Measurements from ENCODE around the gene CARNS1. TPM values are rescaled to one million over a fixed set of nuclear protein-coding genes. Genes with fewer than 3 reads are reported as not detected.
"Not testable (repeated sequence)": the region's sequence is repeated elsewhere in the genome, so short reads cannot be mapped to it uniquely, and the experiment has no call there.

Gene CARNS1
- total RNA-seq, 1 donor from 2014 or later = 78.4 TPM

DNA sequence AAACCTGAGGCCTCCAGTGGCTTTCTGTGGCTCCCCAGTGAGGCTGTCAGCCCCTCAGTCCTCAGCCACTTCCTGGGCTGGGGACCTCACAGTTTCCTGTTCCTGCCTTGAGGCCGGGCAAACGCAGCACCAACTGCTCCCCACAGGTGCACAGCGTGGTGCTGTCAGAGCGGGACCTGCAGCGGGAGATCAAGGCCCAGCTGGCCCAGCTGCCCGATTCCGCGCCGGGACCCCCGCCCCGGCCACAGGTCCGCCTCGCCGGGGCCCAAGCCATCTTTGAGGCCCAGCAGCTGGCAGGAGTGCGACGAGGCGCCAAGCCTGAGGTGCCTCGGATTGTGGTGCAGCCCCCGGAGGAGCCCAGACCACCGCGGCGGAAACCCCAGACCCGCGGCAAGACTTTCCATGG, 6.2 kb upstream of the CARNS1 start:
- DNase-seq (ENCODE audit: low spot score) = no peak

DNA sequence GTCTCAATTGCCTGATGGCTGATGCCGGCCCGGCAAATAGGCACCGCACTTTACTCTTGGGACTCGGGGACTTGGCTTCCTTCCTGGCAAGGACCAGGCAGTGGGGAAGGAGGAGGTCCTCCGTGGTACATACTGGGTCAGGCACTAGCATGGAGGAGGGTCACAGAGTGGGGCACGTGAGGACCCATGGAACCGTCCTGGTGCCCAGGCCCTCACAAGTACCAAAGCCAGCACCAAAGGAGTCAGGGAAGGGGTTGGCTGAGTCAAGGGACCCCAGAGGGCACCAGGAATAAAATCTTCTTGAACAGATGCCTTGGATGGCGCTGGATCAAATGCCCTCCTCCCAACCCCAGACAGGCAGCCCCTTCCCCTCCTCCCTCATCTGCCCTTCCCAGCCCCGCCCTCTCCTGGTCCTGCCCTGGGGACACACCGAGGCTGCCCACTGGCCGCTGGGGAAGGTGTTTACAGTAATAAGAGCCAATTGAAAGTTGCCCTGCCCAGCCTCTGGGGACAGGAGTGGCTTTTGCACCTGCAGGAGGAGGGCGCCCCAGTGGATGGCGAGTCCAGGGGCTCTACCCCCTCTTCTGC, 5.6 kb upstream of the CARNS1 start:
- no peak for DNase-seq (ENCODE audit: low spot score)

DNA sequence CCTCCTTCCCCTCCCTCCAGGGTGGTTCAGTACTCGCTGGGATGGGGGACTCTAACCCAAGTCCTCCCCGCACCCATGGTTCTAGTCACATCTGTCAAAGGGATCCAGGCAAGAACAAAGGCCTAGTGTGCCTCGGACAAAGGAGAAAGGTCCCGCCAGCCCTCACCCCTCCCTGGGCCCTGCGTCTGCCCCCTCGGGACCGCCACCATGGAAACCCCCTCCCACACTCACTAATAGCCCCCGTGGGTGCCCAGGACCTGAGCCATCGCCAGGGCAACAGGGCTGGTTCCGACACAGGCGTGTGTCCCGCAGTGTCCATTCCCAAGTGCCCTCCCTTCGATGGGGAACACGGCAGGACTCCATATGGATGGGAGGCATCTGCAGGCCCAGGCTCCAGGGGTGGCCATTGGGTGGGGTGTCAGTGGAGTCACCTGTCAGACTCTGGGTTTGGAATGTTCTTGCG, 5.1 kb upstream of the CARNS1 start:
- DNase-seq (ENCODE audit: low spot score) = no peak

DNA sequence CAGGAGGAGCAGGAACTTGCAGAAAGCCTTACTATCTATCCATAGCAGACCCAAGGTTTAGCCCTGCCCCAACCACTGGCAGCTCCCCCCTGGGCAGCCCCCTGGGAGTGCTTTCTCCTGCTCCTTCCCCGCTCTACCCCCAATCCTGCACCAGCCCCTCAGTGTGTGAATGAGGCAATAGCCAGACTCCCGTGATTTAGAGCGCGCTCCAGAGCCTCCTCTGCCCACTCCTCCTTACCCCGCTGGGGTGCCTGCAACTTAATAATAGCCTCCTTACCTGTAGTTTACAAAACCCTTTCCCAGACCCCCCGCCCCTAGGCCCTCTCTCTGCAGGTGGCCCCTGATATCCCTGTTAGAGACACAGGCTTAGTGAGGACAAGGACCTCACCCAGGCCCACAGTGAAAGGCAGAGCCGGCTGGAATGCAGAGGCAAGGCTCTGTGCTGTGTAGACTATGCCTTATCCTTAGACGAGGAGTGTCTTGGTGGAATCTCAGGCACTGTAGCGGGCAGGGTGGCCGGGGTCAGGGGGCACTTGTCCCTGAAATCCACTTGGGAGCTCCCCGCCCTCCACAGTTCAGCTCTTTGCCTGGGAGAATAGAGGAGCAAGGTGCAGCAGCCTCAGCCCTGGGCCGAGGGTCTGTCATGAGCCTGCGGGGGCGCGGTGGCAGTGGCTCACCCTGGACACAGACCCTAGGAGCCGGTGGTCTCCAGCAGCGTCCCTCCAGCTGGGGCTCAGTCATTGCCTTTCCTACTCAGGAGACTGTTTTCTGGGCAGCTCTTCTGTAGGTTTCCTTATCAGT, 4.3 kb upstream of the CARNS1 start:
- no peak for DNase-seq (ENCODE audit: low spot score)

GRCh38 chr11:67411785-67412152, 3.7 kb upstream of the CARNS1 start:
- no peak for DNase-seq (ENCODE audit: low spot score)

DNA sequence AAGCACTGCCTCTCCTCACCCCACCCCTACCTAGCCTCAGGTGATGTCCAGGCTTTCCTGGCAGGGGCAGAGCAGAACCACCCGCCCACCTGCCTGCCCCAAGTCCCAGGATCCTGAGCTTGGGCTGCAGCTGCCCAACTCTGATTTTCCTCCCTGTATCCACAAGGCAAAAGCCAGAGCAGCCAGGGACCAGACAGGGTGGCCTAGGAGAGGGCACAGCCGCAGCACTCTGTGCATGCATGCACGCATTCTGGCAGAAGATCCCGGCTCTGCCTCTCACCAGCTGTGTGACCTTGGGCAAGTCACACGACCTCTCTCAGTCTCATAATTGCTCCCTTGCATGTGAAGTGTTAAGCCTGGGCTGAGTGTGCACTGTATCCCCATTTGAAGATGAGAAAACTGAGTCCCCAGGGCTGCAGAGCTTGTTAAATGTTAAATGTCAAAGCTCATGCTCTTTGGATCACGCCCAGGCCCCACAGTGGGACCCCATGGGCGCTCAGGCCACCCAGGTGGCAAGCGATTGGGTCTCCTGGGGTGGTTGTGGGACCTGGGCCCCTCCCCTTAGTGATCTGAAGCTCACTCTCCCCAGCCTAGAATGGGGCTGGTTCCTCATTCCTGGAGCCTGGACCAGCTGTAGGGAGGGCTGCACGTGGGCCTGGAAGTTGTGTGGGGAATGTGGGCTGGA, 2.8 kb upstream of the CARNS1 start:
- no peak for DNase-seq (ENCODE audit: low spot score)

GRCh38 chr11:67413266-67413849, 2.1 kb upstream of the CARNS1 start:
- DNase-seq (ENCODE audit: low spot score) = no peak

DNA sequence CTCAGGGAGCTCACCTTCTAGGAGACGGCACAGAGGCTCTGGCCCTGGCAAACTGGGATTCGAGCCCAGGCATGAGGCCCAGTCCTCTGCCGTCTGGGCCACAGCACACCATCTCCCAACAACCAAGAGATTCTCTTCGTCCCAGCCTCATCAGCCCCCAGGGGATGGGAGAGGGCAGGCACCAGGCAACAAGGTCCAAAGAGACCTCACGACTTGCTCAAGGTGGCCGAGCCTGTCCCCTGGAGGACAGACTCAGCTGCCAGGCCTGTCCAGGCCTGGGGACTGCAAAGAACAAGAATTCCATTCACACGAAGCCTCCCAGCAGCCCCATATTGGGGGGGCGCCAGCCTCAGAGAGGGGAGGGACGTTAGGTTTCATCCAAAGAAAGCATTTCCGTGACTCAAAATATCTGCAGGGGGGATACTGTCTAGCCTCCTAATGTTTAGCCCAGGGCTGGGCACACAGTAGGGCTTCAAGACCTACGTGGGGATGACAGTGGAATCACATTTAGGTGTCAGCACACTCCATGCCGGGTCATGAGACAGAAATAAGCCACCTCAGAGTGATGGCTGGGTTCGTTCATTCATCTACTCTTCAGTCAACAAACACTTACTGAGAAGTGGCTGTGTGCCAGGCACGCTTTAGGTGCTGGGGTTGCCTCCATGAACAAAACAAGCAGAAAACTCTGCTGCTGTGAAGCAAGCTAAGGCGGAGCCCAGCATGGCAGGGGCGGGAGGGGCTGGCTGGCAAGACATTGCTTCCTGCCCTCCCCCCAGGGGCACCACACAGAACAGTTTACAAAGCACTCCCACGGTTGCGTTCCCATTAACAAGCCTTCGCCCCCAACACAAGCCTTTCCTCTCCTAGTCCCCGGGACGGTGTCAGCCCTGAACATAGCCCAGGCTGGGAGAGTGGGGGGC, 1.2 kb downstream of the CARNS1 start:
- peak; percentile 42 for DNase-seq (ENCODE audit: low spot score)

- no peak for DNase-seq (ENCODE audit: low spot score)
Measured at GRCh38 chr11:67417425-67417824, 1.9 kb downstream of the CARNS1 start.

DNA sequence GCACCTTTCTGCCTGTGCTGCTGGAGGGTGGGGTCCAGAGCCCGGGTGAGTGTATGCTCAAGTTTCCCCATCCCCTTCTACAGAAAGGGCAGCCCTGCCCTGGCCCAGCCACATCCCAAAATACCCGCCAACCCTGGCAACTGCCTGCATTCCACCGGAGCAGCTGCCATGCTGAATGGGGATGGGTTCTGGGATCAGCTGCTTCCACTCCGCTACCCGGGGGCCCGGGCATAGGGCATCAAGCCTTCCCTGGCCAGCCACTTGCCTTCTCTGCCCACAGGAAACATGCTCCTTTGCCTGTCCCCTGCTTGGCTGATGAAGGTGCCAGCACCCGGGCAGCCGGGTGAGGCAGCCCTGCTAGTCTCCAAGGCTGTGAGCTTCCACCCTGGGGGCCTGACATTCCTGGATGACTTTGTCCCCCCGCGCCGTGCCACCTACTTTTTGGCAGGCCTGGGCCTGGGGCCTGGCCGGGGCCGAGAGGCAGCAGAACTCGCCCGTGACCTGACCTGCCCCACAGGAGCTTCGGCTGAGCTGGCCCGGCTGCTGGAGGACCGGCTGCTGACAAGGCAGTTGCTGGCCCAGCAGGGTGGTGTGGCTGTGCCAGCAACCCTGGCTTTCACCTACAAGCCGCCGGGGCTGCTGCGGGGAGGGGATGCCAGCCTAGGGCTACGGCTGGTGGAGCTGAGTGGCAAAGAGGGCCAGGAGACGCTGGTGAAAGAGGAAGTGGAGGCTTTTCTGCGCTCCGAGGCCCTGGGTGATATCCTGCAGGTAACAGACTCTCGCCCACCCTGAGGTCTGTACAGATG, 3.2 kb downstream of the CARNS1 start:
- no peak for DNase-seq (ENCODE audit: low spot score)

GRCh38 chr11:67419325-67420049, 4.0 kb downstream of the CARNS1 start:
- no peak for DNase-seq (ENCODE audit: low spot score)

- no peak for DNase-seq (ENCODE audit: low spot score)
Measured at GRCh38 chr11:67420147-67420645, 4.7 kb downstream of the CARNS1 start.

DNA sequence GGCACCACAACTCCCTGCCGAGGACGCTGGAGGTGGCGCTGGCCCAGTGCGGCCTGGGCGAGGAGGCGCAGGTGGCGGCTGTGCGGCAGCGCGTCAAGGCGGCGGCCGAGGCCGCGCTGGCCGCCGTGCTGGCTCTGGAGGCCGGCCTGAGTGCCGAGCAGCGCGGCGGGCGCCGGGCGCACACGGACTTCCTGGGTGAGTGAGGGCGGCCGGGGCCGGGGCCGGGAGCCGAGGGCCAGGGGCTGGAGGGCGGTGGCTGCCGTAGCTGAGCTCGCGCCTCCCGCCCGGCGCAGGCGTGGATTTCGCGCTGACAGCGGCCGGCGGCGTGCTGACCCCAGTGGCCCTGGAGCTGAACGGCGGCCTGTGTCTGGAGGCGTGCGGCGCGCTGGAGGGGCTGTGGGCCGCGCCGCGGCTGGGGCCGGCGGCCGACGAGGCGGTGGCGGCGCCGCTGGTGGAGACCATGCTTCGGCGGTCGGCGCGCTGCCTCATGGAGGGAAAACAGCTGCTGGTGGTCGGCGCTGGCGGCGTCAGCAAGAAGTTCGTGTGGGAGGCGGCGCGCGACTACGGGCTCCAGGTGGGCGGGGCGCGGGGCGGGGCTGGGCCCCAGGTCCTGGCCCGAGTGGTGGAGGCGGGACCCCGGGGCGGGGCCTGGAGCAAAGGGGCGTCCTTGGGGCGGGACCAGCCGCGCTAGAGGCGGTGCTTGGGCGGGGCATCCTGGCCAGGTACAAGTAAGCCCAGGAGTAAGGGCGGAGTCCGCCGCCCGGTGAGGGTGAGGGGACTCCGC, 5.4 kb downstream of the CARNS1 start:
- DNase-seq (ENCODE audit: low spot score) = peak; percentile 97

GRCh38 chr11:67421430-67422031, 6.1 kb downstream of the CARNS1 start:
- DNase-seq (ENCODE audit: low spot score) = no peak

DNA sequence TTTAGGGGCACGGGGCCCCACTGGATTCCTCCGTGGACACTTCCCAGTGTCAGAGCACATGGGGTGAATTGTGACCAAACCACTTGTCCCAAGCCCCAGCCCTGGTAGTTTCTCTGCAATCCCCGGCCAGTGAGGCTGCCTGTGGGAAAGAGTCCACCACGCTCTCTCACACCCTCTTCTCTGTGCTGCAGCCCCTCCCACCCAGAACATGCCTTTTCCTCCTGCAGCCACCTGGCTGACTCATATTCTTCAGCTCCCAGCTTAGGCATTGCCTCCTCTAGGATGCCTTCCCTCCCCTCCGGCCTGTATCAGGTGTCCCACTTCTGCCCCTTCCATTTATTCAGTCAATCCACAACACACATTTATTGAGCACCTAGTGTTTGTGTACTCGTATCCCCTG, 7.4 kb downstream of the CARNS1 start:
- no peak for DNase-seq (ENCODE audit: low spot score)

GRCh38 chr11:67423466-67423865, 8.0 kb downstream of the CARNS1 start:
- no peak for DNase-seq (ENCODE audit: low spot score)

- no peak for DNase-seq (ENCODE audit: low spot score)
Measured at GRCh38 chr11:67423891-67424613, 8.6 kb downstream of the CARNS1 start.

GRCh38 chr11:67427364-67427859, 11.9 kb downstream of the CARNS1 start:
- not testable (repeated sequence) for DNase-seq (ENCODE audit: low spot score)
